Measurements from ENCODE around the gene APLP1. TPM values are rescaled to one million over a fixed set of nuclear protein-coding genes. Genes with fewer than 3 reads are reported as not detected.

Gene APLP1
- polyA plus RNA-seq, 1 donor (not counting 4 experiments of a cell fraction or from before 2014, with no cell fraction given) = 0.50 TPM

- Histone ChIP-seq H3K36me3 (ENCODE audit: control insufficient read depth in 2 of 2, extremely low read depth in 1 of 2, insufficient read depth in 2 of 2, low read length in 2 of 2) (no peaks in the 10 kb centered on the region), H3K4me3 (ENCODE audit: control insufficient read depth in 2 of 3, extremely low read depth in 1 of 3, insufficient read depth in 2 of 3, low read depth in 1 of 3, low read length in 3 of 3) (no peak overlapping the region), H3K4me1 (ENCODE audit: control insufficient read depth, extremely low read depth, insufficient read depth, low read length) (no peaks in the 10 kb centered on the region), H4K20me1 (ENCODE audit: control insufficient read depth, extremely low read depth, insufficient read depth, low read length) (no peaks in the 10 kb centered on the region), H3K9ac (ENCODE audit: control insufficient read depth, extremely low read depth, insufficient read depth, low read length) (no peak overlapping the region), H3K27ac (ENCODE audit: control insufficient read depth, insufficient read depth, low read length) (no peak overlapping the region), H3K27me3 (ENCODE audit: control insufficient read depth, extremely low read depth, insufficient read depth, low read length) (peaks cover 42% of the 10 kb centered on the region), H2AFZ (ENCODE audit: control insufficient read depth, low read length) (no peak overlapping the region), H3K4me2 (ENCODE audit: control insufficient read depth, extremely low read depth, insufficient read depth, low read depth, low read length) (no peak overlapping the region), H3K79me2 (ENCODE audit: control insufficient read depth, insufficient read depth, low read length) (no peaks in the 10 kb centered on the region), H3K9me3 (ENCODE audit: control insufficient read depth, low read depth, low read length) (no peaks in the 10 kb centered on the region), H3K9me1 (ENCODE audit: control insufficient read depth, extremely low read depth, insufficient read depth, low read length) (no peaks in the 10 kb centered on the region)
- FAIRE-seq (no peak), DNase-seq (ENCODE audit: low read depth, low spot score) (no peak)
- dilution Hi-C loops (cut with MboI; ENCODE audit: extremely low pct_ligation_motif_present, low sequenced_read_pairs) = no loop called here
- TF ChIP-seq EZH2 (IDR thresholded peaks at IDR 0.05; ENCODE audit: low read length) = no peak
- no peak for TF ChIP-seq CTCF (optimal IDR thresholded peaks at IDR 0.05 in 1 of 3, IDR thresholded peaks at IDR 0.05 in 1 of 3, conservative IDR thresholded peaks at IDR 0.05 in 1 of 3; ENCODE audit: extremely low read depth in 1 of 3, insufficient read depth in 2 of 3, low read length in 3 of 3)
Observed at GRCh38 chr19:35853038-35853756, 15.2 kb upstream of the APLP1 start.

GRCh38 chr19:35856546-35857149 lies 11.7 kb upstream of the APLP1 start, which contains the start of gene KIRREL2:
TSS of gene KIRREL2 (plus strand) at chr19:35856911. CDS start at chr19:35857120, 209 bp downstream.
- TF ChIP-seq CTCF (optimal IDR thresholded peaks at IDR 0.05 in 1 of 3, IDR thresholded peaks at IDR 0.05 in 1 of 3, conservative IDR thresholded peaks at IDR 0.05 in 1 of 3; ENCODE audit: extremely low read depth in 1 of 3, insufficient read depth in 2 of 3, low read length in 3 of 3) = no peak
- TF ChIP-seq EZH2 (IDR thresholded peaks at IDR 0.05; ENCODE audit: low read length) = peak; percentile 53
- no peak for FAIRE-seq
- Histone ChIP-seq H3K9ac (ENCODE audit: control insufficient read depth, extremely low read depth, insufficient read depth, low read length) (no peak within 1 kb of the TSS), H3K4me2 (ENCODE audit: control insufficient read depth, extremely low read depth, insufficient read depth, low read depth, low read length) (peak within 1 kb of the TSS; percentile 66), H3K4me3 (ENCODE audit: control insufficient read depth in 2 of 3, extremely low read depth in 1 of 3, insufficient read depth in 2 of 3, low read depth in 1 of 3, low read length in 3 of 3) (peak within 1 kb of the TSS; percentile 28 to 59 (median 54)), H3K9me1 (ENCODE audit: control insufficient read depth, extremely low read depth, insufficient read depth, low read length) (no peaks in the 10 kb centered on the region), H3K9me3 (ENCODE audit: control insufficient read depth, low read depth, low read length) (no peaks in the 10 kb centered on the region), H3K79me2 (ENCODE audit: control insufficient read depth, insufficient read depth, low read length) (no peaks in the 10 kb centered on the region), H3K27ac (ENCODE audit: control insufficient read depth, insufficient read depth, low read length) (no peak within 1 kb of the TSS), H3K36me3 (ENCODE audit: control insufficient read depth in 2 of 2, extremely low read depth in 1 of 2, insufficient read depth in 2 of 2, low read length in 2 of 2) (no peaks in the 10 kb centered on the region), H2AFZ (ENCODE audit: control insufficient read depth, low read length) (peak within 1 kb of the TSS; percentile 56), H3K4me1 (ENCODE audit: control insufficient read depth, extremely low read depth, insufficient read depth, low read length) (no peaks in the 10 kb centered on the region), H4K20me1 (ENCODE audit: control insufficient read depth, extremely low read depth, insufficient read depth, low read length) (no peaks in the 10 kb centered on the region), H3K27me3 (ENCODE audit: control insufficient read depth, extremely low read depth, insufficient read depth, low read length) (peaks cover 52% of the 10 kb centered on the region)
- no peak for DNase-seq (ENCODE audit: low read depth, low spot score)
- dilution Hi-C loops (cut with MboI; ENCODE audit: extremely low pct_ligation_motif_present, low sequenced_read_pairs) = no loop called here

Measured in keratinocyte (primary cell).